AG10803 (cell line): ENCODE results near the gene CLCF1.

Experiments used
- DNase-seq: peaks from one replicate; pipeline ENCODE4 v3.0.0; 2010; ENCODE audit warnings: low read depth
- H3K4me3 ChIP-seq: 2 replicates; pipeline ENCODE4 v1.5.1; 2011; ENCODE audit warnings: mild to moderate bottlenecking, low read length, control low read depth
- CTCF ChIP-seq: conservative IDR thresholded peaks from 2 replicates; pipeline ENCODE4 v1.5.1; 2011; ENCODE audit warnings: mild to moderate bottlenecking, low read length, control low read depth, inconsistent platforms

CLCF1 gene

GRCh38 chr11:67371189-67371910 is 2.0 kb downstream of the CLCF1 start:
- peak; percentile 59 for DNase-seq
- TF ChIP-seq CTCF = peak; percentile 65
- peak overlapping the region; percentile 73 for H3K4me3 ChIP-seq

- DNase-seq = no peak
- no peak for TF ChIP-seq CTCF
- H3K4me3 ChIP-seq = peak overlapping the region; percentile 73
Observed at GRCh38 chr11:67370351-67371076, 2.9 kb downstream of the CLCF1 start.

- TF ChIP-seq CTCF = no peak
- no peak for DNase-seq
- peak overlapping the region; percentile 12; the same call in 1 of the 2 replicates for H3K4me3 ChIP-seq
Observed at GRCh38 chr11:67369801-67370284, 3.6 kb downstream of the CLCF1 start.

GRCh38 chr11:67369275-67369674 is 4.1 kb downstream of the CLCF1 start:
- no peak overlapping the region for H3K4me3 ChIP-seq
- TF ChIP-seq CTCF = no peak
- DNase-seq = no peak

GRCh38 chr11:67368621-67369020 is 4.8 kb downstream of the CLCF1 start:
- TF ChIP-seq CTCF = no peak
- DNase-seq = no peak
- no peak overlapping the region for H3K4me3 ChIP-seq

- no peak overlapping the region for H3K4me3 ChIP-seq
- DNase-seq = no peak
- TF ChIP-seq CTCF = no peak
Observed at GRCh38 chr11:67367761-67368227, 5.6 kb downstream of the CLCF1 start.
